ENCODE measurements around the gene MAP2K5. TPM values are rescaled to one million over a fixed set of nuclear protein-coding genes. Genes with fewer than 3 reads are reported as not detected.
A peak's percentile ranks its signal among the peaks of the same experiment; 100 is the strongest.

Gene MAP2K5
- total RNA-seq, 1 experiment from 2014 or later, result 13.6 TPM

GRCh38 chr15:67521029-67521782 lies 21.3 kb upstream of the MAP2K5 start, which contains the start of gene C15orf61 (continued):
- peak; percentile 60; the same call in 1 of the 2 replicates for TF ChIP-seq FOXP4 (CRISPR knock-in tag; IDR thresholded peaks at IDR 0.05)
- no peak for TF ChIP-seq CDX4 (CRISPR knock-in tag; IDR thresholded peaks at IDR 0.05; ENCODE audit: borderline replicate concordance)
- peak; percentile 61; the same call in 1 of the 2 replicates for TF ChIP-seq HMGXB4 (CRISPR knock-in tag; IDR thresholded peaks at IDR 0.05)
- TF ChIP-seq CREB1 (CRISPR knock-in tag; IDR thresholded peaks at IDR 0.05), result peak; percentile 81; the same call in 1 of the 2 replicates
- TF ChIP-seq RELA (CRISPR knock-in tag; IDR thresholded peaks at IDR 0.05; ENCODE audit: borderline replicate concordance), result peak; percentile 82; the same call in 1 of the 2 replicates
- TF ChIP-seq MXD4 (CRISPR knock-in tag; IDR thresholded peaks at IDR 0.05; ENCODE audit: borderline replicate concordance), result no peak
- no peak for TF ChIP-seq ZSCAN18 (CRISPR knock-in tag; IDR thresholded peaks at IDR 0.05)
- no peak for TF ChIP-seq GRHL2 (CRISPR knock-in tag; IDR thresholded peaks at IDR 0.05; ENCODE audit: insufficient replicate concordance, severe bottlenecking)
- no peak for TF ChIP-seq ATF3 (CRISPR knock-in tag; conservative IDR thresholded peaks at IDR 0.05)
- peak; percentile 45 for TF ChIP-seq ZBTB21 (CRISPR knock-in tag; IDR thresholded peaks at IDR 0.05; ENCODE audit: borderline replicate concordance)
- TF ChIP-seq ZNF396 (CRISPR knock-in tag; IDR thresholded peaks at IDR 0.05; ENCODE audit: borderline replicate concordance), result no peak
- TF ChIP-seq ETV6 (CRISPR knock-in tag; IDR thresholded peaks at IDR 0.05), result 0 out of 2 replicates have a peak, but pooled peaks have one; percentile 49
- TF ChIP-seq ZNF416 (CRISPR knock-in tag; IDR thresholded peaks at IDR 0.05), result no peak
- TF ChIP-seq IRF2 (CRISPR knock-in tag; IDR thresholded peaks at IDR 0.05; ENCODE audit: borderline replicate concordance, low read depth), result no peak
- peak; percentile 47; the same call in 1 of the 2 replicates for TF ChIP-seq SMAD3 (CRISPR knock-in tag; IDR thresholded peaks at IDR 0.05; ENCODE audit: borderline replicate concordance)
- peak; percentile 80 for TF ChIP-seq MYBL2 (CRISPR knock-in tag; IDR thresholded peaks at IDR 0.05)
- TF ChIP-seq E2F5 (CRISPR knock-in tag; IDR thresholded peaks at IDR 0.05), result 0 out of 2 replicates have a peak, but pooled peaks have one; percentile 43
- TF ChIP-seq MAX (CRISPR knock-in tag; IDR thresholded peaks at IDR 0.05), result peak; percentile 96
- TF ChIP-seq NR2C2 (CRISPR knock-in tag; IDR thresholded peaks at IDR 0.05), result no peak
- no peak for TF ChIP-seq ZNF263 (CRISPR knock-in tag; IDR thresholded peaks at IDR 0.05; ENCODE audit: low read depth)
- TF ChIP-seq ARID4B (CRISPR knock-in tag; IDR thresholded peaks at IDR 0.05; ENCODE audit: borderline replicate concordance), result peak; percentile 94
- no peak; the same call in 1 of the 2 replicates for TF ChIP-seq ATF2 (CRISPR knock-in tag; IDR thresholded peaks at IDR 0.05; ENCODE audit: borderline replicate concordance, low read depth)
- 0 out of 2 replicates have a peak, but pooled peaks have one; percentile 14 for TF ChIP-seq ZNF317 (CRISPR knock-in tag; IDR thresholded peaks at IDR 0.05; ENCODE audit: borderline replicate concordance, low read depth)
- no peak for TF ChIP-seq FOXJ3 (CRISPR knock-in tag; IDR thresholded peaks at IDR 0.05; ENCODE audit: borderline replicate concordance)

Measured in WTC11 (cell line).